Ishikawa (cell line): ENCODE data around the gene YES1.
A peak's percentile ranks its signal among the peaks of the same experiment; 100 is the strongest.

Experiments used
- CEBPB ChIP-seq: IDR thresholded peaks from 2 replicates; pipeline ENCODE4 v1.6.1; 2012
- CREB1 ChIP-seq: IDR thresholded peaks from 2 replicates; pipeline ENCODE4 v1.6.1; 2012; ENCODE audit warnings: low read depth
- EGR1 ChIP-seq: IDR thresholded peaks from 2 replicates; pipeline ENCODE4 v1.6.1; 2012
- EP300 ChIP-seq: IDR thresholded peaks from 2 replicates; pipeline ENCODE4 v1.6.1; 2012; ENCODE audit warnings: borderline replicate concordance
- FOXM1 ChIP-seq: IDR thresholded peaks from 2 replicates; pipeline ENCODE4 v1.6.1; 2012; ENCODE audit warnings: low read depth, borderline replicate concordance
- NFIC ChIP-seq: IDR thresholded peaks from 2 replicates; pipeline ENCODE4 v1.6.1; 2012
- RAD21 ChIP-seq: IDR thresholded peaks from 2 replicates; pipeline ENCODE4 v1.6.1; 2012; ENCODE audit warnings: low read depth
- TAF1 ChIP-seq: IDR thresholded peaks from 2 replicates; pipeline ENCODE4 v1.6.1; 2012; ENCODE audit warnings: low read depth, mild to moderate bottlenecking
- TCF12 ChIP-seq: IDR thresholded peaks from 2 replicates; pipeline ENCODE4 v1.6.1; 2012; ENCODE audit warnings: low read depth
- TEAD4 ChIP-seq: IDR thresholded peaks from 2 replicates; pipeline ENCODE4 v1.6.1; 2012
- YY1 ChIP-seq: IDR thresholded peaks from 2 replicates; pipeline ENCODE4 v1.6.1; 2012; ENCODE audit warnings: low read depth
- ZBTB7A ChIP-seq: IDR thresholded peaks from 2 replicates; pipeline ENCODE4 v1.6.1; 2012; ENCODE audit warnings: low read depth
- TF ChIP-seq, protein P1 (sequence below): IDR thresholded peaks from 2 replicates; pipeline ENCODE4 v1.6.1; 2012; ENCODE audit warnings: low read depth, mild to moderate bottlenecking
- TF ChIP-seq, protein P2 (sequence below): IDR thresholded peaks from 2 replicates; pipeline ENCODE4 v1.6.1; 2012
- TF ChIP-seq, protein P3 (sequence below): IDR thresholded peaks from 2 replicates; pipeline ENCODE4 v1.6.1; 2012

The YES1 gene

GRCh38 chr18:693466-694187 lies 118.4 kb downstream of the YES1 start:
- no peak for TF ChIP-seq TAF1
- no peak for TF ChIP-seq YY1
- TF ChIP-seq, protein P1, sequence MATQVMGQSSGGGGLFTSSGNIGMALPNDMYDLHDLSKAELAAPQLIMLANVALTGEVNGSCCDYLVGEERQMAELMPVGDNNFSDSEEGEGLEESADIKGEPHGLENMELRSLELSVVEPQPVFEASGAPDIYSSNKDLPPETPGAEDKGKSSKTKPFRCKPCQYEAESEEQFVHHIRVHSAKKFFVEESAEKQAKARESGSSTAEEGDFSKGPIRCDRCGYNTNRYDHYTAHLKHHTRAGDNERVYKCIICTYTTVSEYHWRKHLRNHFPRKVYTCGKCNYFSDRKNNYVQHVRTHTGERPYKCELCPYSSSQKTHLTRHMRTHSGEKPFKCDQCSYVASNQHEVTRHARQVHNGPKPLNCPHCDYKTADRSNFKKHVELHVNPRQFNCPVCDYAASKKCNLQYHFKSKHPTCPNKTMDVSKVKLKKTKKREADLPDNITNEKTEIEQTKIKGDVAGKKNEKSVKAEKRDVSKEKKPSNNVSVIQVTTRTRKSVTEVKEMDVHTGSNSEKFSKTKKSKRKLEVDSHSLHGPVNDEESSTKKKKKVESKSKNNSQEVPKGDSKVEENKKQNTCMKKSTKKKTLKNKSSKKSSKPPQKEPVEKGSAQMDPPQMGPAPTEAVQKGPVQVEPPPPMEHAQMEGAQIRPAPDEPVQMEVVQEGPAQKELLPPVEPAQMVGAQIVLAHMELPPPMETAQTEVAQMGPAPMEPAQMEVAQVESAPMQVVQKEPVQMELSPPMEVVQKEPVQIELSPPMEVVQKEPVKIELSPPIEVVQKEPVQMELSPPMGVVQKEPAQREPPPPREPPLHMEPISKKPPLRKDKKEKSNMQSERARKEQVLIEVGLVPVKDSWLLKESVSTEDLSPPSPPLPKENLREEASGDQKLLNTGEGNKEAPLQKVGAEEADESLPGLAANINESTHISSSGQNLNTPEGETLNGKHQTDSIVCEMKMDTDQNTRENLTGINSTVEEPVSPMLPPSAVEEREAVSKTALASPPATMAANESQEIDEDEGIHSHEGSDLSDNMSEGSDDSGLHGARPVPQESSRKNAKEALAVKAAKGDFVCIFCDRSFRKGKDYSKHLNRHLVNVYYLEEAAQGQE: no peak
- no peak for TF ChIP-seq EP300
- TF ChIP-seq TEAD4: no peak
- TF ChIP-seq ZBTB7A: no peak
- no peak for TF ChIP-seq EGR1
- TF ChIP-seq, protein P2, sequence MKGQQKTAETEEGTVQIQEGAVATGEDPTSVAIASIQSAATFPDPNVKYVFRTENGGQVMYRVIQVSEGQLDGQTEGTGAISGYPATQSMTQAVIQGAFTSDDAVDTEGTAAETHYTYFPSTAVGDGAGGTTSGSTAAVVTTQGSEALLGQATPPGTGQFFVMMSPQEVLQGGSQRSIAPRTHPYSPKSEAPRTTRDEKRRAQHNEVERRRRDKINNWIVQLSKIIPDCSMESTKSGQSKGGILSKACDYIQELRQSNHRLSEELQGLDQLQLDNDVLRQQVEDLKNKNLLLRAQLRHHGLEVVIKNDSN: no peak
- no peak for TF ChIP-seq TCF12
- TF ChIP-seq RAD21: no peak
- TF ChIP-seq FOXM1: no peak
- TF ChIP-seq NFIC: no peak
- TF ChIP-seq CEBPB: no peak

DNA sequence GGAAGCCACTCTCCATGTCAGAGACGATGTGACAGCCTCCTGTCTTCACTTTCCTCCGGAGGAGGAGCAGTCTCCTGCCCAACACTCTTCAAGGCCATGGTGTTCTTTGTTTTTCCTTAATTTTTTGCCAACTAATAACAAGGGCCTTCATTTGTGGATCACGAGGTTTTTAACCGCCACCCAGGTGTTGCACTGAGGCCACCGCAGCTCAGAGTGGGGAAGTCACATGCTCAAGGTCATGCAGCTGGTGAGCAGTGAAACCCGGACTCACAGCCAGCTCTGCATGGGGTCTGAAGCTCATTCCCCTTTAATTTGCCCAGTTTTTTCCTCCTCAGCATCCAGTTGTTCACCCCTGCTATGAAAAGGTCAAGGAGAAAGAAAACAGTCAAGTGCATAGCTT lies 119.2 kb downstream of the YES1 start:
- TF ChIP-seq EP300: no peak
- TF ChIP-seq YY1: no peak
- no peak for TF ChIP-seq CEBPB
- TF ChIP-seq RAD21: no peak
- TF ChIP-seq TEAD4: no peak
- TF ChIP-seq FOXM1: no peak
- TF ChIP-seq ZBTB7A: no peak
- TF ChIP-seq NFIC: no peak

DNA sequence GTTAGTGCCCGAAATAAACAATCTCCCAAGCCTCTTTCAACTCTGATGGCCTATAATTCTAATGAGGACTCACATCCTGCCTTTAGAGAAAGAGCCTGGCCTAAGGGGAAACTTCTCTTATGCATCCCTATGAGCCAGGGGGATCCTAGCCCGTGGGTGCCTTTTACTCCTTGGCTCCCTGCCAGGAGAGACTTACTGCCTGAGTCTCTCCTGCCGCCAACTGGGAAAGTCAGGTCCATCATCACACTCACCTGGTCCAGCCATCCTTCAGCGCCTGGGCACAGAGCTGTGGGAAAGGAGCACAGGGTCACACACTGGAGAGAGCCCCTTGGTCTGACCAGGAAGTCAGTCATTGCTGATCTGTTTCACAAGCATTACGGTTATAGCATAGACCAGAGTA lies 123.7 kb downstream of the YES1 start:
- TF ChIP-seq ZBTB7A (no peak), NFIC (0 out of 2 replicates have a peak, but pooled peaks have one; percentile 40)

DNA sequence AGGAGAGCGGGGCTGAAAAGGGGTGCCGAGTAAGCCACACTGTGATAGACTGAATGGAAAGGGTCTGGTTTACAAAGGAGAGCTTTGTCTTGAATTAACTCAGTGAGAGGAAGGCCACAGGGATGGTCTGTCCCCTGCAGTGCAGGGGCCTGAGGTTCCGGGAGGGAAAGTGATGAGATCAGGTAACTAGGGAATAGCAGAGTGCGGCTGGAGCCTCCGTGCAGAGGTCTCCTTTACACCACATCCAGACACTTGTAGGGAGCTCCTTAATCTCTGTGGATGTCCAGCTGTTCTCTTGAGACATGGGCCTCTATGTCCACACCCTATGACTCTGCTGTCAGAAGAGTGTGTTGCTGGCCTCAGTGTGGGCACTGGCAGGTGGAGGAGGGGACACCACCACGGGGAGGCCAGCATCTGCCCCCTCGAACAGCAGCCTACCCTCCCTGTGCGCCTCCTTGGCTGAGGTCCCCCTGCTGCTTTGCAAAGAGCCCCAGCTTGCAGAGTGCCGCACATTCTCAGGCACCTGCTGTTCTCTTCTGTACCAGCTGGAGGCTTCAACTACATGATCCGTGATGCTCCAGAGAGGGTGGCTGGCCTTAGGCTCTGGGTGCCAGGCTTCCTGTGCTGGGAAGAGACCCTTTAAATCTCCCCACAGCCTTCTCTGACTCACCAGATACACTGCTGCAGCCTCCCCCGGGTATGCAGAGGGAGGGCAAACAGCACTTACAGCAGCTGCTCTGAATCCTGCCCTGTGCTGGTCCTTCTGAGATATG lies 125.5 kb downstream of the YES1 start:
- TF ChIP-seq, protein P3, sequence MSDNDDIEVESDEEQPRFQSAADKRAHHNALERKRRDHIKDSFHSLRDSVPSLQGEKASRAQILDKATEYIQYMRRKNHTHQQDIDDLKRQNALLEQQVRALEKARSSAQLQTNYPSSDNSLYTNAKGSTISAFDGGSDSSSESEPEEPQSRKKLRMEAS: no peak
- TF ChIP-seq YY1: no peak
- no peak for TF ChIP-seq EP300
- TF ChIP-seq TCF12: no peak

DNA sequence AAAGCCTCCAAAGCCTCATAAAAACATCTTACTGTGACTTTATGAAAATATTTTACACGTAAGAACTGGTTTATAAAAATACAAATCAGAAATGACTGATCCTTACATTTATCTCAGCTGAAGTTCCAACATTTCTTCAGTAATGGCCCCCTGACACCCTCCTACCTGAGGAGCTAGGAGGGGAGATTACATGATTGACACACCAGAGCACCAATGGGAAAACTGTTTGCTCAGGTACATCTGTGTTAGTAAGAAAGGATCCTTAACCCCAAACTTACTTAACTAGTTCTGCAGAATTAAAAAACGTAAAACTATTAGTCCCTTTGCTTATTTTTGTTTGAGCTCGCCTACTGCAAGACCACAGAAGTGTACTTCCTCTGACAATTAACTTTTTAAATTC lies 126.6 kb downstream of the YES1 start:
- TF ChIP-seq TEAD4 (no peak), CREB1 (no peak), CEBPB (no peak), TCF12 (no peak), EP300 (no peak), EGR1 (no peak), YY1 (no peak), ZBTB7A (no peak), RAD21 (no peak), FOXM1 (no peak), NFIC (no peak)
- TF ChIP-seq, protein P1: no peak
- TF ChIP-seq, protein P3: no peak

GRCh38 chr18:683531-683930 lies 128.5 kb downstream of the YES1 start:
- TF ChIP-seq ZBTB7A (no peak), TEAD4 (no peak), EGR1 (no peak), FOXM1 (no peak), YY1 (no peak), NFIC (no peak), EP300 (no peak), TCF12 (no peak), RAD21 (no peak), TAF1 (no peak)
- TF ChIP-seq, protein P3: no peak
- TF ChIP-seq, protein P1: no peak
